GM19238 (cell line): ENCODE measurements around the gene CAPS2.
"Not testable (repeated sequence)": the region's sequence is repeated elsewhere in the genome, so short reads cannot be mapped to it uniquely, and the experiment has no call there.

ENCODE experiments used
- DNase-seq: peaks from one replicate; pipeline ENCODE4 v3.0.0; 2011; ENCODE audit warnings: low spot score; ENCODE audit not compliant: insufficient read length

CAPS2 gene

GRCh38 chr12:75329918-75330826 is at the start of gene CAPS2:
Gene CAPS2 (minus strand): TSS chr12:75330324. CDS start chr12:75326498, 3,826 bp downstream.
- peak; percentile 56 for DNase-seq

DNA sequence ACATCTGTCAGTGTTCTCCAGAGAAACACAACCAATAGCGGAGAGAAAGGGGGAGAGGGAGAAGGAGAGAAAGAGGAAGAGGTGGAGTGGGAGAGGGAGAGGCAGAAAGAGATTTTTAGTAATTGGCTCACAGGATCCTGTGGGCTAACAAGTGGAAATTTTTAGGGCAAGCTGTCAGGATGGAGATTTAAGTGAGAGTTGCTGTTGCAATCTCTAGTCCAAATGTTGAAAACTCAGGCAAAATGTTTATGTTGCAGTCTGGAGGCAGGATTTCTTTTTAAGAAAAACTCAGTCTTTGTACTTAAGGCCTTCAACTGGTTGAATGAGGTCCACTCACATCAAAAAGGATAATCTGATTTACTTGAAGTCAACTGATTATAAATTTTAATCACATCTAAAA is 48.2 kb upstream of the CAPS2 start:
- DNase-seq = no peak

- no peak for DNase-seq
These were observed 44.8 kb upstream of the CAPS2 start for GRCh38 chr12:75374971-75375370.

GRCh38 chr12:75366629-75367028 is 36.5 kb upstream of the CAPS2 start:
- no peak for DNase-seq

GRCh38 chr12:75364919-75365318 is 34.8 kb upstream of the CAPS2 start:
- no peak for DNase-seq

DNA sequence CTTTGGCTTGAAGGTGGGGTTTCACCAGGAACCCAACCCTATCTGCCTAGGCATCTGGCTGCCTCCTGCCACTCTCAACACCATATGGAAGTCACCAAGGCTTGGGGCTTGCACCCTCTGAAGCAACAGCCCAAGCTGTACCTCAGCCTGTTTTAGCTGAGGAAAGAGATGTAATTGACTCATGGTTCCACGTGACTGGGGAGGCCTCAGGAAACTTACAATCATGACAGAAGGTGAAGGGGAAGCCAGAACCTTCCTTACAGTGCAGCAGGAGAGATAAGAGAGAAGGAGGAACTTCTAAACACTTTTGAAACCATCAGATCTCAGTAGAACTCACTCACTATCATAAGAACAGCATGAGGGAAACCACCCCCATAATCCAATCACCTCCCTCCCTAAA is 31.3 kb upstream of the CAPS2 start:
- no peak for DNase-seq

DNA sequence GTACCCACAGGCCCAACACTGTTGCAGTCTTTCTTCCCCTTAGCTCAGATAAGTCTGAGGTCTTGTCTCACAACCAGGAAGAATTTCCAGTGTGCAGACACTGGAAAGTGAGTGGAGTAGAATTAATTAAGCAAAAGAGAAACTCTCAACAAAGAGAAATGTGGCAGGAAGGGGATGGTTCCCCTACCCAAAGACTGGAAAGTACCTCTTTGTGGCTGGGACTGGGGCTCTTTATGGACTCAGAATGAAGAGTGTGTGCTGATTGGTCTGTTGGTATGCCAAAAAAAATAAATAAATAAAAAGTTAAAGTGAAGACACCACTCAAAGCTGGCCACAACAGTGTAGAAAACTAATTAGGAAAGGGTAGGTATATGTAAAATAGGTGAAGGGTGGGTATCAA is 30.8 kb upstream of the CAPS2 start:
- DNase-seq = no peak

DNA sequence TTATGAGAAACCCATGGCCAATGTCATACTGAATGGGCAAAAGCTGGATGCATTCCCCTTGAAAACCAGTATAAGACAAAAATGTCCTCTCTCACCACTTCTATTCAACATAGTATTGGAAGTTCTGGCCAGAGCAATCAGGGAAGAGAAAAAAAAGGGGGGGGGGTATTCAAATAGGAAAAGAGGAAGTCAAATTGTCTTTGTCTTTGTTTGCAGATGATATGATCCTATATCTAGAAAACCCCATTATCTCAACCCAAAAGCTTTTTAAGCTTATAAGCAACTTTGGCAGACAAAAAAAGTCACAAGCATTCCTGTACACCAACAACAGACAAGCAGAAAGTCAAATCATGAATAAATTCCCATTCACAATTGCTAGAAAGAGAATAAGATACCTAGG is 23.9 kb upstream of the CAPS2 start:
- no peak for DNase-seq

GRCh38 chr12:75350413-75350812 is 20.3 kb upstream of the CAPS2 start:
- no peak for DNase-seq

GRCh38 chr12:75349946-75350345 is 19.8 kb upstream of the CAPS2 start:
- no peak for DNase-seq

GRCh38 chr12:75346215-75346614 is 16.1 kb upstream of the CAPS2 start:
- DNase-seq = not testable (repeated sequence)

- no peak for DNase-seq
These were observed 15.4 kb upstream of the CAPS2 start for GRCh38 chr12:75345531-75345930.

DNA sequence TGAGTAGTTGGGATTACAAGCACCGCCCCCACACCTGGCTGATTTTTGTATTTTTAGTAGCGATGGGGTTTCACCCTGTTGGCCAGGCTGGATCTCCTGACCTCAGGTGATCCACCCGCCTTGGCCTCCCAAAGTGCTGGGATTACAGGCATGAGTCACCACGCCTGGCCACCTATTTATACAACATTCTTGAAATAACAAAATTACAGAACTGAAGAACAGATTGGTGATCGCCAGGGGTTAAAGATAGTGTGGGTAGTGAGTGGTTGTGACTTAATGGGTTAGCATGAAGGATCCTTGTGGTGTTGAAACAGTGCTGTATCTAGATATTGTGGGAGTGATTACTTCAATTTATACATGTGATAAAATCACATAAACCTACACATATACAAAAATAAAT is 11.7 kb upstream of the CAPS2 start:
- DNase-seq = no peak

GRCh38 chr12:75337905-75338304 is 7.8 kb upstream of the CAPS2 start:
- no peak for DNase-seq

DNA sequence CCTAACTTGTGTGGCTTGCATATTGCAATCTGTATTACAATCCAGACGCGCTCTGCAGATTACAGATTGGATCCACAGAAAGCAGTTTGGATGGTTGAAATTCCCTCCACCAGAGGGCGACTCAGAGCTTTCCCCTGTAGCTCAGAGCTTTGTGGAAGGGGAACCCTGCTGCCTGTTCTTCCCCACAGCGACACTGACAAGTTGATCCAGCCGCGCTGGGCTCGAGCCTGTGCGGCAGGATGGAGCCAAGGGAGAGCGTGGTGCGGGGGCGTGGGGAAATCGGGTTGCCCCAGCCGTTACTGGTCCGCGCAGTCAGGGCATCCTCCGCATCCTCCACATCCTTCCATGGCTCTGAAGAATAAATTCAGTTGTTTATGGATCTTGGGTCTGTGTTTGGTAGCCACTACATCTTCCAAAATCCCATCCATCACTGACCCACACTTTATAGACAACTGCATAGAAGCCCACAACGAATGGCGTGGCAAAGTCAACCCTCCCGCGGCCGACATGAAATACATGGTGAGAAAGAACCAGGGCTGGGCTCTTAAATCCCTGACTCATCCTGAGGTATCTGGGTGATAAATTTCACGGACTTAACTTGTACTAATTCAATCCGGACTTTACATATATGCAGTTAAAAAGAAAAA is 4.4 kb upstream of the CAPS2 start, which contains the start of gene GLIPR1L1:
TSS of gene GLIPR1L1 (plus strand) at position 287 of the 647 bp plus-strand sequence. CDS start at position 346, 59 bp downstream.
- DNase-seq = peak; percentile 34

GRCh38 chr12:75327642-75328041 is 2.5 kb downstream of the CAPS2 start:
- DNase-seq = no peak

- DNase-seq = no peak
These were observed 6.5 kb downstream of the CAPS2 start for GRCh38 chr12:75323663-75324062.

GRCh38 chr12:75322464-75322863 is 7.7 kb downstream of the CAPS2 start:
- no peak for DNase-seq

- no peak for DNase-seq
These were observed 12.3 kb downstream of the CAPS2 start for GRCh38 chr12:75317784-75318183.

DNA sequence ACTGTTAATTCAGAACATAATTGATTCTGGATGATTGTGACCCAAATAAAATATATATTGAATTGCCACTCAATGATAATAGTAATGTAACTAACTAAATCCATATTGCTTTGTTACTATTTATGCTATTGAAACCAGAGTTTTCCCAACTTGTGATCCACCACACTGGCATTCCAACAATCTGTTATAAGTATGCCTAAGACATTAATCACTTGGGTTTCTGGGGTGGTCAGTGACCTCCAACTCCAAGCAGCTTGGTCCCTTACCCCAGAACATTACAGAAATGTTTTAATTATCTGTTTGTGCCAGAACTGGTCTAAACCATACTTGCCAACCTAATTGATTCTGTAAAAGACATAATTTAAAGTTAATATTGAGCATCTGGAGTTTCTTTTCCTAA is 14.6 kb downstream of the CAPS2 start:
- DNase-seq = no peak

DNA sequence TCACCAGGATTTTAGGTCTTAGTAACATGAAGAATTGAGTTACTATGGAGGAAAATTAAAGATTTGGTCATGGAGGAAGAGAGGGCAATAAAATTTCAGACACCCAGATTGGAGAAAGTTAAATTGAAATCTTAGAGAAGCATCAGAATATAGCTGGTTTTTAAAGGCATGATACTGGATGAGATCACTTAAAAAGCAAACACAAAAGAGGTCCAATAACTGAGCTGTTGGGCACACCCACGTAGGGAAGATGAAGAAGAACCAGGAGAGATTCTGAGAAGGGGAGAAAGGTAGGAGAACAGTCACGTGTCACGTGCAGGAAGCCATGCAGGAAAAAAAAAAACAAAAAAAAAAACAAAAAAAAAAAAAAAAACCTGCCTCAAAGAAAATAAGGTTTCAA is 18.8 kb downstream of the CAPS2 start:
- no peak for DNase-seq

- no peak for DNase-seq
These were observed 21.8 kb downstream of the CAPS2 start for GRCh38 chr12:75308279-75308678.
